IPS-20b (cell line): ENCODE data around the gene TRIM28.

ENCODE experiments used
- H3K27ac ChIP-seq: one replicate; pipeline ENCODE4 v1.5.1; 2013; ENCODE audit warnings: low read length
- H3K27me3 ChIP-seq: 2 replicates; pipeline ENCODE4 v1.6.1; 2013; ENCODE audit warnings: mild to moderate bottlenecking, low read length, inconsistent platforms; ENCODE audit not compliant: insufficient read depth
- H3K36me3 ChIP-seq: 2 replicates; pipeline ENCODE4 v1.6.1; 2013; ENCODE audit warnings: low read depth, mild to moderate bottlenecking, inconsistent platforms, low read length, moderate library complexity; ENCODE audit not compliant: insufficient read depth
- H3K4me1 ChIP-seq: 2 replicates; pipeline ENCODE4 v1.6.1; 2013; ENCODE audit warnings: mild to moderate bottlenecking, control low read depth, inconsistent platforms, low read length, moderate library complexity; ENCODE audit not compliant: insufficient read depth
- H3K4me3 ChIP-seq: 2 replicates; pipeline ENCODE4 v1.5.1; 2013; ENCODE audit warnings: mild to moderate bottlenecking, low read length, inconsistent platforms
- H3K9ac ChIP-seq: 2 replicates; pipeline ENCODE4 v1.6.1; 2013; ENCODE audit warnings: low read depth, mild to moderate bottlenecking, inconsistent platforms, low read length, moderate library complexity
- H3K9me3 ChIP-seq: 2 replicates; pipeline ENCODE4 v1.6.1; 2013; ENCODE audit warnings: mild to moderate bottlenecking, low read depth, low read length, inconsistent platforms; ENCODE audit not compliant: insufficient read depth

The TRIM28 gene

DNA sequence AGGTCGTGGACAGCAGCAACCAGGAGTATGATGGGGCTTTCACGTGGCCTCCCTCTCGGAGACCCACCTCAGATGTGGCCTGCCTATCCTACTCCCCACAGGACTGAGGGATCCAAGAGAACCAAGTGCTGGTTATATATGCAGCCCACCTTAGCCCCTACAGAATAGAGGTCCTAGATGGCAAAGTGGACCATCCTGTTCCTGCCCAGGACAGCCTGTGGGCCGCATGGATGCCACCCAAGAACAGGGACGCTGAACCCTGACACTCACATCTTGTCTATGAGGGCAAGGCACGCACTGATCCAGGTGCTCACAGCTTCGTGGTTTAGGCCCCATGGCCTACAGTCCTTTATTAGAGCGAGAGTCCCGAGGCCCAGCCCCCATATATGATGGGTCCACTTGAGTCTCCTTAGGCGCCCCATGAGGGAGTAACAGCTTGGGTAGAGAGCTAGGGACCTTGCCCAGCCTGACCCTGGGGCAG is 30.6 kb upstream of the TRIM28 start:
- H3K27ac ChIP-seq, result no peak overlapping the region
- peaks cover 4% of the 10 kb centered on the region; the same call in 1 of the 2 replicates for H3K36me3 ChIP-seq
- H3K9ac ChIP-seq, result peak overlapping the region; percentile 59; the same call in 1 of the 2 replicates
- peaks cover 19% of the 10 kb centered on the region; the same call in 1 of the 2 replicates for H3K4me1 ChIP-seq
- H3K9me3 ChIP-seq, result no peaks in the 10 kb centered on the region
- no peak overlapping the region for H3K4me3 ChIP-seq
- no peaks in the 10 kb centered on the region for H3K27me3 ChIP-seq

DNA sequence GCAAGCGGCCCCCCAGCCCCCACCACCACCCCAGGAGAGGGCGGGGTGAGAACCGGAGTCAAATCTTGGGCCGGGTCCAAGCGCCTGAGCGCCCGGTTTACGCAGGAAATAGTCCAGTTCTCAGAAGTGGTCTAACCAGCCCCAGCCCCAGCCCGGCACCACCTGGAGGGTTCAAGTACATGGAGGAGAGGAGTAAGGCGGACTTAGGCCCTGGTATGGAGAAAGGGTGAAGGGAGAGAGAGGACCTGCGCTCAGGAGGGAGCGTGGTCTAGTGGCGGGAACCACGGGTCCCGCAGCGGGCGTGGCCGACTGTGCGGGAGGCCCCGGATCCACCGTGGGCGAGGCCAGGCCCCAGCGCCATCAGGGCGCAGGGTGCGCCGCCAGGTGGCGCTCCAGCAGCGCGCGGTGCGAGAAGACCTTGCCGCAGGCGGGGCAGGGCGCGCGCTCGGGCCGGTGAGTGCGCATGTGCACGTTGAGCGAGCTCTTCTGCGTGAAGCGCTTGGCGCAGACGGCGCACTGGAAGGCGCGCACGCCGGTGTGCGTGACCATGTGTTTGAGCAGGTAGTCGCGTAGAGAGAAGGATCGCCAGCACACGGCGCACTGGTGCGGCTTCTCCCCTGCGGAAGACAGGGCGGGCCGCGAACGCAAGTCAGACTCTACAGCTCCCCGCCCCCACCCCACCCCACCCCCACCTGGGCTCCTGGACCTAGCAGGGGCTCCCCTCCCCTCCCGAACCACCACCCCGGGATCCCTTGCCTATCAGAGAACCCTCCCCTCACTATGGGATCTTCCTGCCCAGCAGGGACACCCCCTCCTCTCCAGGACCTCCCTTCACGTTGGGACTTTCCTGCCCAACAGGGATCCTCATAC is 29.9 kb upstream of the TRIM28 start:
- Histone ChIP-seq H3K9ac (peak overlapping the region; percentile 87; the same call in 1 of the 2 replicates), H3K27me3 (no peaks in the 10 kb centered on the region), H3K36me3 (peaks cover 4% of the 10 kb centered on the region; the same call in 1 of the 2 replicates), H3K27ac (no peak overlapping the region), H3K4me1 (peaks cover 22% of the 10 kb centered on the region; the same call in 1 of the 2 replicates), H3K9me3 (no peaks in the 10 kb centered on the region), H3K4me3 (peak overlapping the region; percentile 79)

DNA sequence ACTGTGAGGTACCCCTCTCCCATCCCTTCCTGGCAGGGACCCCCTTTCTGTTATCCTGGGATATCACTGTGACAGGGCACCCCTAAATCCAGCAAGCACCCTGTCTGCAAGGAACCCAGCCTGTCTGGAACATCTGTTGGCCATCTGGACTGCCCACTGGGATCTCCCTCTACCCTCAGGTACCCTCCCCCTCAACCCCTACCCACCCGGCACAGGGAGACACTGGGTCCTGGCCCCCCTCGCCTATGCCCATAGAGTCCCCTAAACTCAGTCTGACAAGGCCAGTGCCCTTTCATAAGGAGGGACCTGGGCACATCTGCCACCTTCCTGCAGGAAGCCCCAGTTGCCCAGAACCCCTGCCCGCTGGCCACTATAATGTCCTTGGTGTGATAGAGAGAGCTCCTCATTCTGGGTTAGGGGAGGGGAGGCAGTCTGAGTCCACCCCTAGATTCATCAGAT is 29.3 kb upstream of the TRIM28 start:
- H3K9me3 ChIP-seq, result no peaks in the 10 kb centered on the region
- no peak overlapping the region for H3K27ac ChIP-seq
- peak overlapping the region; percentile 87; the same call in 1 of the 2 replicates for H3K9ac ChIP-seq
- H3K4me3 ChIP-seq, result peak overlapping the region; percentile 79
- H3K27me3 ChIP-seq, result no peaks in the 10 kb centered on the region
- peaks cover 4% of the 10 kb centered on the region; the same call in 1 of the 2 replicates for H3K36me3 ChIP-seq
- H3K4me1 ChIP-seq, result peaks cover 22% of the 10 kb centered on the region; the same call in 1 of the 2 replicates

DNA sequence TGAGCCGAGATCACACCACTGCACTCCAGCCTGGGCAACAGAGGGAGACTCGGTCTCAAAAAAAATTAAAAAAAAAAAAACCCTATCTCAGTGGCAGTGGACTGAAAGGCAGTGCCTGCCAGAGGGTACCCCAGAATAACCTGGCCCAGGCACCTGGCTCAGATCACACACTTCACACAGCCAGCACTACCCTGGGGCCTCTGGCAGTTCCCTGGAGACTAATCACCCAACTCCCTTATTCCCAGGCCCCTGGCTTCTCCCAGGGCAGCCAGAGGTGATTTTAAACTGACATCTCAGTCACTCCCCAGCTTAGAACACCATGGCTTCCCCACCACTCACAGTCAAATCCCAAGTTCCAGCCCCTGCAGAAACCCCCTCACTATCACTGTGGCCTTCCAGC is 28.6 kb upstream of the TRIM28 start:
- Histone ChIP-seq H3K27me3 (no peaks in the 10 kb centered on the region), H3K4me3 (peak overlapping the region; percentile 44; the same call in 1 of the 2 replicates), H3K9ac (peak overlapping the region; percentile 13; the same call in 1 of the 2 replicates), H3K4me1 (peaks cover 23% of the 10 kb centered on the region; the same call in 1 of the 2 replicates), H3K27ac (peak overlapping the region; percentile 79), H3K36me3 (peaks cover 4% of the 10 kb centered on the region; the same call in 1 of the 2 replicates), H3K9me3 (no peaks in the 10 kb centered on the region)

DNA sequence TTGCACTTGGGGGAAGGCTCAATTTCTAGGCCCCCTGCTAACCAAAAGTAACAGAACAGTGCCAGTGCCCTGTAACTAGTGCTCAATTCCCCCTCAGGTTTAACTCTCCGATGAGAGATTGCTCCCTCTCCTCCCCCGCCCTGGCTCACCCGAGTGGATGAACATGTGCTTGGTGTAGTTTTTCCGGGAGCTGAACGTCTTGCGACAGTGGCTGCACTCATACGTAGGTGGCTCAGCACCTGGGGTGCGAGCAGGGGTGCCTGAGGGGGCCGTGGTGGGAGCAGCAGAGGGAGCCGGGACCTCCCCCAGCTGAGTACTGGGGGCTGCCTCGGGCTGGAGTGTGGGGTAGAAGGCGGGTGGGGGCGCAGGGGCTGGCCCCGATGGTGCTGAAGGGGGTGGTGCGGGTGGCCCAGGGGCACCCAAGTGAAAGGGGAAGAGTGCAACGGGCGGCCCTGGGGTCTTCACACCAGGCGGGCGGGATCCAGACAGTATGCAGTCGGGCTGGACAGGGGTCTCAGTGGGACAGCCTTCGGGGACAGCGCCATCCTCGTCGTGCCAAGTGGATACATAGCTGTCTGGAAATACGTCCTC is 27.5 kb upstream of the TRIM28 start:
- Histone ChIP-seq H3K27me3 (no peaks in the 10 kb centered on the region), H3K9ac (peak overlapping the region; percentile 13; the same call in 1 of the 2 replicates), H3K4me3 (peak overlapping the region; percentile 44; the same call in 1 of the 2 replicates), H3K9me3 (no peaks in the 10 kb centered on the region), H3K36me3 (peaks cover 4% of the 10 kb centered on the region; the same call in 1 of the 2 replicates), H3K4me1 (peaks cover 27% of the 10 kb centered on the region; the same call in 1 of the 2 replicates), H3K27ac (peak overlapping the region; percentile 79)

DNA sequence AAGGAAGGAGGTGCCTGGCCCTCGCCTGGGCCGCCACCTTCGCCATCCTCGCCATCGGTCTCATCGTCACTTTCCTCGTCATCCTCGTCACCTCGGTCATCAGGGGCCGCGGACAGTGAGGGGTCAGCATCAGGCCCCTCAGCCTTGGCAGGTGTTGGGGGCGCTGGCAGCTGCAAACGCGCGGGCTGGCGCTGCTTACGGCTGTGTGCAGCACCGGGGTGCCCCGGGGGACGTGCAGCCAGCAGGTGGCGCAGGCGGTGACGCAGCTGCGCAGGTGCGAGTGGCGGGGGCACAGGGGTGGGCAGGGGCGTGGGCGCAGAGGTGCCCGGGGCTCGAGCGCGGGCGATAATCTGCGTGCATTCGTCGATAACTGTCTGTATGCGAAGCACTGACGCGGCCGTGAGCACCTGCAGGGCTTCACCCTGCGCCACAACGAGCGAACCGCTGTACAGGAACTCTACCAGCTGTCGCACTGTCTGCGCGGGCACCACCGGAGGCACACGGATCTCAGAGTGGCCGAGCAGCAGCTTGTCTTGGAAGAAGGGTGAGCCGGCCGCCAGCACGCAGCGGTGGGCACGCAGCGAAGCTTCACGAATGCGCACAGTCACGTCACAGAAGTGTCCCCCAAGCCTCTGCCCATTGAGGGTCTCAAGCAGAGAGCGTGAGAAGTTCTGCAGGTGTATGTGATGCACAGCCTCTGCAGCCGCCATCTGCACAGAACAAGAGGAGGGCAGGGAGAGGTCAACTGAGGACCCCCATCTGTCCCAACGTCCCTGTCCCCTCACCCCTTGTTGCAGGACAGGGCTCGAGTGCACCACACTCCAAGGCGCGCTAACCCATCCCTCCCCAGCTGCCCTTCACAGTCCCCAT is 26.7 kb upstream of the TRIM28 start:
- Histone ChIP-seq H3K4me1 (peaks cover 27% of the 10 kb centered on the region; the same call in 1 of the 2 replicates), H3K9ac (no peak overlapping the region), H3K27ac (no peak overlapping the region), H3K9me3 (no peaks in the 10 kb centered on the region), H3K36me3 (peaks cover 4% of the 10 kb centered on the region; the same call in 1 of the 2 replicates), H3K4me3 (no peak overlapping the region), H3K27me3 (no peaks in the 10 kb centered on the region)

DNA sequence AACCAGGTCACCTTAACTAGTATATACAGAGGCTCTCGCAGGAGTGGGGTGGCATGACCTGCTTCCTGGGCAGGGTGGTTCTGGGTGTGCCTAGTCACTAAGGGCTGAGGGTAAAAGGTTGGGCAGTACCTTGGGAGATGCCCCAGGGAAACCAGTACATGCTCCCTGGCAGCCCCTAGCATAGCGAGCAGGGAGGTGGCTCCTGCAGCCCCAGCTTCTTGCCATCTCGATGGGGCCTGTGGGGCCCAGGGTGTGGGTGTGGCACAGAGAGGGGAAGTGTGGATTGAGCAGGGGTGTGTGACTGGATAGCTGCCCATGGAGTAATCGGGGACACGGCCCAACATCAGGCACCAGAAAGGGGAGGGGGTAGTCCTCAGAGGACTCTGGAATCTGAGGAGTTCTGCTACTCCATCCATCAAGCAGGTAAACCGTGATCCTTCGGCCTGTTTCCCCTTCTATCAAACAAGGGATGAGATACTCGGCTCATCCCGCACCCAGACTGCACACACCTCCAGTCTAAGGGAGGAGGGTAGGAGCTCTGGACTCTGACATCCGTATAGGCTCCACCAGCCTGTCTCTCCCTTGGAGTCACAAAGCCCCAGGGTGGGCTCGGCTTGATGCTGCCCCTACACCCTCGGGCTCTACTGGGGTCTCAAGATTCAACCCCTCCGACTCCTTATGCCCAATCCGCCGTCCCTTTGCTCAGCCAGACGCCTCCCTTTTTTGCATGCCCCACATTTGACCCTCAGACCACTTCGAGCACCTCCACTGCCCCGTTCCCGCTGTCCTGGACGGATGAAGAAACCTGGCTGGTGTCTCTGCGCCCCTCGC is 25.4 kb upstream of the TRIM28 start:
- Histone ChIP-seq H3K27ac (peak overlapping the region; percentile 4), H3K4me3 (peak overlapping the region; percentile 73), H3K36me3 (peaks cover 4% of the 10 kb centered on the region; the same call in 1 of the 2 replicates), H3K9me3 (no peaks in the 10 kb centered on the region), H3K27me3 (no peaks in the 10 kb centered on the region), H3K9ac (peak overlapping the region; percentile 93), H3K4me1 (peaks cover 30% of the 10 kb centered on the region; the same call in 1 of the 2 replicates)

DNA sequence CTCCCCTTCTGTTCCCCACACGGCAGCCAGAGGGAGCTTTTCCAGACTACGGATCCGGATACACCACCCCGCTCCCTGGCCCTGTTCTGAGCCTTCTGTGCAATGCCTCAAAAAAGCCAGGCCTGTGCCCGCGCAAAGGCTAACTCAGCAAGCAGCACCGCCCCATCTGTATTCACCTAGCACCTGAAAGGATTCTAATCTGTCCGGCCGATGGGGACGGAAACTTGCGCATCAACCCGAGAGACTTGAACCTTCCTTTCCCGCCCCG is 24.8 kb upstream of the TRIM28 start:
- H3K9me3 ChIP-seq, result no peaks in the 10 kb centered on the region

DNA sequence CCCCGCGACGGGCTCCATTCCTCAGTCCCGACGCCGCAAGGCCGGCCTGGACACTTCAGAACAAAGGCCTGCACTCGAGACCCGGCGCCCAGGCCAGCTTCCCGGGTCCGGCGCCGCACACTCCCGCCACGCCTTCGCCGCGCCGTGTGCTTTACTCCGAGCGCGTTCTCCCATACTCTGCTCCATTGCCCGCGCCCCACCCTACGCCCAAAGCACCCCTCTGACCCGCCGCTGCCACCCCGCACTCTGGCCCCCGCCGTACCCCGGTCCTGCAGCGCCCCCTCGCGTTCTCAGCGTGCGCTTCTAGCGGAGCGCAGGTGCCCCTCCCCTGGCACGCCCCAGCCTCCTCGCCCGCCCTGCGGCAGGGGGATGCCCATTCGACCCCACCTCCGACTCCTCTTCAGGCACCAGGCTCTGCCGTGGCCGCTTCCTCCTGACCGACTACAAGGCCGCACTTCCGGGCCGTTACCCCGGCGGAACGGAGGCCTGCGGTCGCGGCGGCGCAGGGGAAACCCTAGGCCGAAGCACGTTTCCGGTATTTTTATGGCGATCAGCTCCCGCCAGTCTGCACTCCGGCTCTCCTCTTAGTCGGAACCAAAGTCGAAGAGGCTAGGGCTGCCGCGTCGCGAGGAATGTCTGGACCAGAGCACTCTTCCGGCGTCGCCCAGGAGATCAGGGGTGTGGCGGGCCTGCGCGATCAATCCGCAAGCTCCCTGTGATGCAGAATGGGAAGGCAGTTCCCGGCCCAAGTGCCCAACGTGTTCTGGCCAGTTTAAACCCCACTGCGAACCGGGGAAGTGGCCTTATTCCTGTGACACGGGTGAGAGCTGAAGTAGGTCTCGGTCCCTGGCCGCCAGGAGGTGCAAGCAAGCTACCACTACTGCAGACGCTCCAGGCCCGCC is 24.3 kb upstream of the TRIM28 start, which contains the start of gene ZBTB45:
ZBTB45 (minus strand) TSS at position 456 of the 902 bp plus-strand sequence. CDS start 2,137 bp downstream, outside the sequence.
- H3K4me3 ChIP-seq, result peak within 1 kb of the TSS; percentile 73
- no peaks in the 10 kb centered on the region for H3K9me3 ChIP-seq
- H3K27ac ChIP-seq, result peak within 1 kb of the TSS; percentile 74
- no peaks in the 10 kb centered on the region for H3K27me3 ChIP-seq
- H3K36me3 ChIP-seq, result peaks cover 4% of the 10 kb centered on the region; the same call in 1 of the 2 replicates
- H3K9ac ChIP-seq, result peak within 1 kb of the TSS; percentile 93
- H3K4me1 ChIP-seq, result peaks cover 27% of the 10 kb centered on the region; the same call in 1 of the 2 replicates

More for the DNA sequence above, 24.8 kb upstream of the TRIM28 start:
- Histone ChIP-seq H3K4me3 (peak overlapping the region; percentile 73), H3K4me1 (peaks cover 30% of the 10 kb centered on the region; the same call in 1 of the 2 replicates), H3K36me3 (peaks cover 4% of the 10 kb centered on the region; the same call in 1 of the 2 replicates), H3K27ac (peak overlapping the region; percentile 74), H3K27me3 (no peaks in the 10 kb centered on the region), H3K9ac (peak overlapping the region; percentile 93)
